Stomach smooth muscle (tissue), 2 donors: ENCODE measurements around the gene RNF225.
A peak's percentile ranks its signal among the peaks of the same experiment; 100 is the strongest.
"Not testable (repeated sequence)": the region's sequence is repeated elsewhere in the genome, so short reads cannot be mapped to it uniquely, and the experiment has no call there.

ENCODE experiments used
- H3K27ac ChIP-seq: one replicate; pipeline ENCODE4 v1.7.0; 2013; ENCODE audit warnings: mild to moderate bottlenecking, low read length, inconsistent platforms
- H3K27me3 ChIP-seq, 2 donors: one replicate each; pipeline ENCODE4 v1.7.0; 2013; ENCODE audit warnings: low read length in 2 of 2; ENCODE audit not compliant: insufficient read depth in 2 of 2, control insufficient read depth in 1 of 2
- H3K36me3 ChIP-seq, 2 donors: one replicate each; pipeline ENCODE4 v1.7.0; 2013; ENCODE audit warnings: low read length in 2 of 2; ENCODE audit not compliant: control insufficient read depth in 2 of 2, insufficient read depth in 2 of 2
- H3K4me1 ChIP-seq: one replicate; pipeline ENCODE4 v1.7.0; 2013; ENCODE audit warnings: low read length; ENCODE audit not compliant: control insufficient read depth, insufficient read depth
- H3K4me3 ChIP-seq, 2 donors: one replicate each; pipeline ENCODE4 v1.7.0; 2013; ENCODE audit warnings: low read length in 2 of 2
- H3K9ac ChIP-seq, 2 donors: one replicate each; pipeline ENCODE4 v1.7.0; 2013; ENCODE audit warnings: low read length in 2 of 2, mild to moderate bottlenecking in 1 of 2
- H3K9me3 ChIP-seq, 2 donors: one replicate each; pipeline ENCODE4 v1.7.0; 2013; ENCODE audit warnings: low read length in 2 of 2; ENCODE audit not compliant: control insufficient read depth in 2 of 2
- donor health status: healthy.
- donor health status: Pancreatic carcinoma.

RNF225 gene

DNA sequence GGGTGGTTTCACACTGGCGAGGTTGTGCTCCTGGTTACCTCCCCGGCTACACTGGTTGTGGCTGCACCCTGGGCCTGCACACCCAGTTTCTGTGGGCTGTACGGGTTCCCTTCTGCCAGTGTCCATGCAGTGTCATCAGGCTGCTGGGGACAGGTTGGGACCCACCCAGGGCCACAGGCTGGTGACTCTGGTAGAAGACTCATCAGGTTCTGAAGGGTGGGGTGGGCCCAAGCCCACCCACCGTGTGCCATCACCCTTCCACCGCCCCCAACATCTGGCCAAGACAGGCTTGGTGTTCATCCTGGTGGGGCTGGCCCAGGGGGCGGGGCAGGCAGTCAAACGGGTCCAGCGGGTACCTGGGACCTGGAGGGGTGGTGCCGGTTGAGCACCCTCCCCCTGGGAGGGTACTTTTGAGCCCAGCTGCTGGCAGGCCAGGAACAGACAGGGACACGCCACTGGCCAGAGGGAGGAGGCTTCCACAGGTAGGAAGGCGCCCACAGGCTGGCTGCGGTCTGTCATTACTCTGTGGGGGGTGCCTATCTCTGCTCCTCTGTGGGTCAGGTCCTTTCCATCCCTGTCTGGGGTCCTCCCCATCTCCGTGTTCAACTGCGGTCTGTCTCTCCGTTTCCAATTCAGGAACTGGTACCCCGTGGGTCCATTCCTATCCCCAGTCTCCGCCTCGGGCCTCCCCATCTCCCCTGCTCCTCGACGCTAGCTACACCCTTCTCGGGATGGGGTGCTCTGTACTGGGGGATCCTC is at the start of gene RNF225:
Gene RNF225 (plus strand): TSS at position 437 of the 759 bp plus-strand sequence. CDS start 434 bp downstream, outside the sequence.
- Histone ChIP-seq H3K4me1 (peaks cover 10% of the 10 kb centered on the region), H3K9ac (no peak within 1 kb of the TSS), H3K36me3 (peaks cover 26 to 29% of the 10 kb centered on the region in 2 donors), H3K9me3 (no peaks in the 10 kb centered on the region), H3K27ac (no peak within 1 kb of the TSS), H3K4me3 (no peak within 1 kb of the TSS), H3K27me3 (peaks cover 25% of the 10 kb centered on the region in 2 donors)

GRCh38 chr19:58346961-58347929 is 48.2 kb upstream of the RNF225 start:
- H3K4me1 ChIP-seq: peaks cover 8% of the 10 kb centered on the region
- H3K27me3 ChIP-seq: peaks cover 27 to 41% of the 10 kb centered on the region in 2 donors
- H3K9me3 ChIP-seq: no peaks in the 10 kb centered on the region
- H3K36me3 ChIP-seq: no peaks in the 10 kb centered on the region
- peak overlapping the region in 1 of 2 donors; percentile 64 for H3K4me3 ChIP-seq
- no peak overlapping the region for H3K27ac ChIP-seq
- H3K9ac ChIP-seq: no peak overlapping the region

GRCh38 chr19:58348080-58348479 is 47.4 kb upstream of the RNF225 start:
- not testable (repeated sequence) for H3K27ac ChIP-seq, H3K36me3 ChIP-seq, H3K4me1 ChIP-seq, H3K9me3 ChIP-seq
- Histone ChIP-seq H3K4me3 (peak overlapping the region in 1 of 2 donors; percentile 49), H3K27me3 (peaks cover 34 to 49% of the 10 kb centered on the region in 2 donors), H3K9ac (peak overlapping the region in 1 of 2 donors; percentile 20)

DNA sequence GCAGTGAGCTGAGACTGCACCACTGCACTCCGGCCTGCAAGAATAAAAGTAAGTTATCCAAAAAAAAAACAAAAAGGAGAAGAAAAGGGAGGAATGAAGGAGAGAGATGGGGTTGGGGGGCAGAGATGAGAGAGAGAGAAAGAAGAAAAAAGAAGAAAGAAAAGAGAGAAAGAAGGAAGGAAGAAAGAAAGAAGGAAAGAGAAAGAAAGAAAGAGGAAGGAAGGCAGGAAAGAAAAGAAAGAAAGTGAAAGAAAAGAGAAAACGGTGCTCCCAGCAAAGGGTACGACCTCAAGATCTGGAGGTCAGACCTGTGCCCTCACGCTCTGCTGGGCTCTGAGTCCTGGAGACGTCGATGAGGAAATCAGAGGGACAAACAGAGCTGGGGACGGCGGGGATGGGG is 45.9 kb upstream of the RNF225 start:
- H3K9ac ChIP-seq: no peak overlapping the region
- H3K4me3 ChIP-seq: no peak overlapping the region
- H3K4me1 ChIP-seq: peaks cover 8% of the 10 kb centered on the region
- H3K27ac ChIP-seq: no peak overlapping the region
- no peaks in the 10 kb centered on the region for H3K36me3 ChIP-seq
- H3K9me3 ChIP-seq: no peaks in the 10 kb centered on the region
- H3K27me3 ChIP-seq: peaks cover 45 to 62% of the 10 kb centered on the region in 2 donors

GRCh38 chr19:58350001-58350861 is 45.2 kb upstream of the RNF225 start:
- H3K27me3 ChIP-seq: peaks cover 52 to 64% of the 10 kb centered on the region in 2 donors
- peaks cover 8% of the 10 kb centered on the region for H3K4me1 ChIP-seq
- H3K4me3 ChIP-seq: peak overlapping the region in 1 of 2 donors; percentile 29
- H3K9ac ChIP-seq: no peak overlapping the region
- no peaks in the 10 kb centered on the region for H3K9me3 ChIP-seq
- H3K27ac ChIP-seq: no peak overlapping the region
- H3K36me3 ChIP-seq: no peaks in the 10 kb centered on the region

- H3K9me3 ChIP-seq: no peaks in the 10 kb centered on the region
- H3K9ac ChIP-seq: no peak overlapping the region
- H3K4me1 ChIP-seq: peaks cover 8% of the 10 kb centered on the region
- H3K4me3 ChIP-seq: no peak overlapping the region
- peaks cover 56 to 72% of the 10 kb centered on the region in 2 donors for H3K27me3 ChIP-seq
- no peak overlapping the region for H3K27ac ChIP-seq
- H3K36me3 ChIP-seq: no peaks in the 10 kb centered on the region
These were observed 44.4 kb upstream of the RNF225 start for GRCh38 chr19:58350871-58351557.

DNA sequence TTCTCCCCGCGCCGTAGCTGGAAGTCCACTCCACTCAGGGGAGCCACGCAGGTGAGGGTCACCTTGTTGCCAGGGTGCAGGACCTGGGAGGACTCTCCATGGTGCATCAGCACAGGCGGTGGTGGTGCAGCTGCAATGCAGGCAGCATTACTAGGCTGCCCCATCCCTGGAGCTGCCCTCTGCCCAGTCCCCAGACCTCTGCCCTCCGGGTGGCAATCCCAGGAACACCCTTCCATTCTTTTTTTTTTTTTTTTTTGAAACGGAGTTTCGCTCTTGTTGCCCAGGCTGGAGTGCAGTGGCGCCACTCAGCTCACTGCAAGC is 43.9 kb upstream of the RNF225 start:
- H3K27me3 ChIP-seq: peaks cover 56 to 77% of the 10 kb centered on the region in 2 donors

DNA sequence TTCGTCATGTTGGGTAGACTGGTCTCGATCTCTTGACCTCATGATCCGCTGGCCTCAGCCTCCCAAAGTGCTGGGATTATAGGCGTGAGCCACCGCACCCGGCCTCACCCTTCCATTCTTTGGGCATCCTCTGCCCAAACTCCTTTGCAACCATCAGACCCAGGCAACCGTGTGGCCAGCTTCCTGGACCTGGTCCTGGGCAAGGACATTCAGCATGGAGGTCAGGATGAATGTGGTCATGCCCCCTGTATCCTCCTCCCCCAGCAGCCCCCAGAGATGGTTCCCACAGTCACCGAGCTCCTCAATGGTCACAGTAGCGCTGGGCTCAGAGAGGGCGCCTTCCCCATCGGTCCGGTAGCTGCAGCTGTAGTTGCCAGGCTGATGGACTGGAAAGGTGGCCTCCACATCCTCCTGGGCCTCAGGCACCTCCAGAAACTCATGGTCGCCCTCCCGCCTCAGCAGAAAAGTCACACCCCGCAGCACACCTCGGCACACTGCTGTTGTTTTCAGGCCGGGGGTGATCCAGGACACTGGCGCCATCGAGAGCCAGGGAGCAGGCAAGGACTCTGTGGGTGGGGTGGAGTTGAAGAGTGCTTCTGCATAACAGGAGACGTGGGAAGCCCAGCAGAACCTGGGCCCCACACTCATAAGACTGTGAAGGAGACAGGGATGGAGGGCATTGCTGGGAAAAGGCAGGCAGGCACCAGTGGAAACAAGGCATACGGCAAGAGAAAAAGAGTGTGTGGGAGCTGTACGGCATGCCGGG is 43.3 kb upstream of the RNF225 start:
- no peaks in the 10 kb centered on the region for H3K9me3 ChIP-seq
- no peaks in the 10 kb centered on the region for H3K36me3 ChIP-seq
- no peak overlapping the region for H3K9ac ChIP-seq
- H3K4me1 ChIP-seq: peaks cover 16% of the 10 kb centered on the region
- no peak overlapping the region for H3K4me3 ChIP-seq
- no peak overlapping the region for H3K27ac ChIP-seq
- peaks cover 56 to 79% of the 10 kb centered on the region in 2 donors for H3K27me3 ChIP-seq

More for the DNA sequence above, 43.9 kb upstream of the RNF225 start:
- no peak overlapping the region for H3K27ac ChIP-seq
- H3K4me1 ChIP-seq: peaks cover 11% of the 10 kb centered on the region
- no peak overlapping the region for H3K9ac ChIP-seq
- no peaks in the 10 kb centered on the region for H3K36me3 ChIP-seq
- H3K4me3 ChIP-seq: no peak overlapping the region
- H3K9me3 ChIP-seq: no peaks in the 10 kb centered on the region

DNA sequence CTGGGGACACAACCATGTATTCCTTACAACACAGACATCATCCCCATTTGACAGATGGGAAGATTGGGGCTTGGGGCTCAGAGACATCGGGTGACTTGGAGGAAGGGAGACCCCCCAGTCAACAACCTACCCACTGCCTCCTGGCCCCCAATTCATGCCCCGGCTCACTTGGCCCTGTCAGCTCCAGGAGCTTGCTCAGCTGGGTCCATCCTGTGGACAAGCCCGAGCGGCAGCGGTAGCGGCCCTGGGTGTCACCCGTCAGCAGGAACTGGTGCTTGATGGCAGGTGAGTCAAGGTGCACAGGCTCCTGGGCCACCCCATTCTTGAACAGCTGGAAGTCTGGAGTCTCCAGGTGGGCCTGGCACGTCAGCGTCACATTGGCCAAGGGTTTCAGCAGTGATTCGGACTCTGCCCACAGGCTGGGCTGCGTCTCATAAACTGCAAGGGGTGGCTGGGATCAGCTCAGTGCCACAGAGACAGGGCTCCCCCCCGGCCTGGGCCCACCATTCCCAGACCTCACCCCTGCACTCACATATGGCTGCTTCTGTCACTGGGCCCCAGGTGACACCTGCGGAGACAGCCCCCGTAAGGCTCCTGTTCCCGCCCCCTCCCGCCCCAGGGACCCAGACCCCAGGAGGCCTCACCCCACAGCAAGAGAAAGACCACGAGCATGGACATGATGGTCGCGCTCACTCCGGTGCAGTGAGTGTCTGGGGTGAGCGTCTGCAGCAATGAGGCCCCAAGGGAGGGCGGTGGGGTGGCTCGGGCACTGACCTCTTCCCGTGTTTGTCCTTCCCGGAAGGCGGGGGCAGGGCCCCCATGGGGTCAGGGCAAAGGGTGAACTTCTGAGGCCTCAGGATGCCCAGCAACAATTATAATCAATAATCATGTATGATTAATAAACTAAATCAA is 42.4 kb upstream of the RNF225 start, which contains the start of gene A1BG:
Gene A1BG (minus strand): TSS at position 733 of the 912 bp plus-strand sequence. CDS start 55 bp downstream, at position 678.
- H3K4me1 ChIP-seq: peaks cover 16% of the 10 kb centered on the region
- no peak within 1 kb of the TSS for H3K9ac ChIP-seq
- H3K27me3 ChIP-seq: peaks cover 54 to 79% of the 10 kb centered on the region in 2 donors
- H3K4me3 ChIP-seq: no peak within 1 kb of the TSS
- H3K27ac ChIP-seq: no peak within 1 kb of the TSS
- no peaks in the 10 kb centered on the region for H3K36me3 ChIP-seq
- H3K9me3 ChIP-seq: no peaks in the 10 kb centered on the region
